ENCODE results near the gene RABGAP1L. TPM values are rescaled to one million over a fixed set of nuclear protein-coding genes. Genes with fewer than 3 reads are reported as not detected.

Gene RABGAP1L
- total RNA-seq, 1 experiment from 2014 or later, result 57.4 TPM

- Histone ChIP-seq H3F3A (ENCODE audit: insufficient read depth, low read depth) (no peaks in the 10 kb centered on the region), H3K27me3 (ENCODE audit: insufficient read depth, low read depth) (no peaks in the 10 kb centered on the region), H3K9me3 (ENCODE audit: insufficient read depth, low read depth) (no peaks in the 10 kb centered on the region), H3K36me3 (ENCODE audit: low read depth) (no peaks in the 10 kb centered on the region), H3K9me2 (ENCODE audit: insufficient read depth) (no peaks in the 10 kb centered on the region), H3K4me2 (no peak overlapping the region), H3K4me1 (replicated peaks; ENCODE audit: insufficient read depth) (peaks cover 7% of the 10 kb centered on the region; the same call in 1 of the 2 replicates), H2AFZ (no peak overlapping the region), H4K20me1 (ENCODE audit: insufficient read depth) (no peaks in the 10 kb centered on the region), H3K27ac (no peak overlapping the region), H3K79me2 (ENCODE audit: low read depth) (no peaks in the 10 kb centered on the region), H3K4me3 (no peak overlapping the region)
- DNase-seq, result peak; percentile 12 to 73
- TF ChIP-seq EZH2 (IDR thresholded peaks at IDR 0.05; ENCODE audit: low read depth) (no peak), CTCF (conservative IDR thresholded peaks at IDR 0.05) (peak; percentile 55)
- intact Hi-C loops (cut with micrococcal nuclease; ENCODE audit: unreplicated experiment), result loop anchor here (2.0 kb wide), 1 partner anchor 99 kb away; no protein-coding TSS in a partner anchor
- POLR2A ChIA-PET (ENCODE audit: unreplicated experiment), result interaction anchor here (0.6 to 0.7 kb wide), 3 partner anchors 9 to 85 kb away, joined by 3 to 7 read pairs (median 3); no protein-coding TSS in a partner anchor
- CTCF ChIA-PET, result interaction anchor here (0.7 to 1.0 kb wide), 2 partner anchors 99 to 1214 kb away, joined by 3 read pairs; no protein-coding TSS in a partner anchor
- BruUV-seq (replicated peaks), result no TSS peak
Measured at GRCh38 chr1:174883409-174883808, 724.1 kb downstream of the RABGAP1L start.

- Histone ChIP-seq H3F3A (ENCODE audit: insufficient read depth, low read depth) (no peaks in the 10 kb centered on the region), H3K4me2 (no peak overlapping the region), H2AFZ (no peak overlapping the region), H3K4me3 (no peak overlapping the region), H3K4me1 (replicated peaks; ENCODE audit: insufficient read depth) (peaks cover 7% of the 10 kb centered on the region; the same call in 1 of the 2 replicates), H3K27ac (no peak overlapping the region), H3K79me2 (ENCODE audit: low read depth) (no peaks in the 10 kb centered on the region), H4K20me1 (ENCODE audit: insufficient read depth) (no peaks in the 10 kb centered on the region), H3K27me3 (ENCODE audit: insufficient read depth, low read depth) (no peaks in the 10 kb centered on the region), H3K9me2 (ENCODE audit: insufficient read depth) (no peaks in the 10 kb centered on the region), H3K9me3 (ENCODE audit: insufficient read depth, low read depth) (no peaks in the 10 kb centered on the region), H3K36me3 (ENCODE audit: low read depth) (no peaks in the 10 kb centered on the region)
- no TSS peak for BruUV-seq (replicated peaks)
- CTCF ChIA-PET, result interaction anchor here (1.0 kb wide), 1 partner anchor 99 kb away, joined by 3 read pairs; no protein-coding TSS in a partner anchor
- DNase-seq, result no peak
- POLR2A ChIA-PET (ENCODE audit: unreplicated experiment), result no interaction called here
- intact Hi-C loops (cut with micrococcal nuclease; ENCODE audit: unreplicated experiment), result no loop called here
- TF ChIP-seq EZH2 (IDR thresholded peaks at IDR 0.05; ENCODE audit: low read depth) (no peak), CTCF (conservative IDR thresholded peaks at IDR 0.05) (no peak)
Measured at GRCh38 chr1:174884038-174884437, 724.7 kb downstream of the RABGAP1L start.

GRCh38 chr1:174884566-174884965, 725.2 kb downstream of the RABGAP1L start:
- Histone ChIP-seq H3K9me2 (ENCODE audit: insufficient read depth) (no peaks in the 10 kb centered on the region), H3K4me2 (no peak overlapping the region), H3K27ac (no peak overlapping the region), H3K4me1 (replicated peaks; ENCODE audit: insufficient read depth) (peaks cover 7% of the 10 kb centered on the region; the same call in 1 of the 2 replicates), H2AFZ (no peak overlapping the region), H3K27me3 (ENCODE audit: insufficient read depth, low read depth) (no peaks in the 10 kb centered on the region), H3K9me3 (ENCODE audit: insufficient read depth, low read depth) (no peaks in the 10 kb centered on the region), H4K20me1 (ENCODE audit: insufficient read depth) (no peaks in the 10 kb centered on the region), H3K79me2 (ENCODE audit: low read depth) (no peaks in the 10 kb centered on the region), H3K4me3 (no peak overlapping the region), H3F3A (ENCODE audit: insufficient read depth, low read depth) (no peaks in the 10 kb centered on the region), H3K36me3 (ENCODE audit: low read depth) (no peaks in the 10 kb centered on the region)
- no TSS peak for BruUV-seq (replicated peaks)
- POLR2A ChIA-PET (ENCODE audit: unreplicated experiment), result no interaction called here
- intact Hi-C loops (cut with micrococcal nuclease; ENCODE audit: unreplicated experiment), result no loop called here
- CTCF ChIA-PET, result no interaction called here
- TF ChIP-seq EZH2 (IDR thresholded peaks at IDR 0.05; ENCODE audit: low read depth) (no peak), CTCF (conservative IDR thresholded peaks at IDR 0.05) (no peak)
- no peak for DNase-seq
